Activated T-cell treated with anti-CD3 and anti-CD28 coated beads, Interleukin-2, amount 50 U/mL, for 24 hours (primary cell): ENCODE data around the gene CLBA1.
A peak's percentile ranks its signal among the peaks of the same experiment; 100 is the strongest.

Experiments
- DNase-seq: peaks from one replicate; pipeline ENCODE4 v3.0.0-alpha.2; 2020
- H3K27ac Mint-ChIP-seq: 2 replicates; pipeline ENCODE4 v1.8.0; 2020; ENCODE audit warnings: mild to moderate bottlenecking, mixed read lengths
- H3K27me3 Mint-ChIP-seq: 2 replicates; pipeline ENCODE4 v1.8.0; 2020; ENCODE audit warnings: mixed read lengths
- H3K36me3 Mint-ChIP-seq: 2 replicates; pipeline ENCODE4 v1.8.0; 2020; ENCODE audit warnings: low read depth, mixed read lengths
- H3K4me1 Mint-ChIP-seq: 2 replicates; pipeline ENCODE4 v1.8.0; 2020; ENCODE audit warnings: low read depth, mixed read lengths
- H3K4me3 Mint-ChIP-seq: 2 replicates; pipeline ENCODE4 v1.8.0; 2020; ENCODE audit warnings: mild to moderate bottlenecking, moderate library complexity, mixed read lengths
- H3K9me3 Mint-ChIP-seq: 2 replicates; pipeline ENCODE4 v1.8.0; 2020; ENCODE audit warnings: mixed read lengths

CLBA1 gene

DNA sequence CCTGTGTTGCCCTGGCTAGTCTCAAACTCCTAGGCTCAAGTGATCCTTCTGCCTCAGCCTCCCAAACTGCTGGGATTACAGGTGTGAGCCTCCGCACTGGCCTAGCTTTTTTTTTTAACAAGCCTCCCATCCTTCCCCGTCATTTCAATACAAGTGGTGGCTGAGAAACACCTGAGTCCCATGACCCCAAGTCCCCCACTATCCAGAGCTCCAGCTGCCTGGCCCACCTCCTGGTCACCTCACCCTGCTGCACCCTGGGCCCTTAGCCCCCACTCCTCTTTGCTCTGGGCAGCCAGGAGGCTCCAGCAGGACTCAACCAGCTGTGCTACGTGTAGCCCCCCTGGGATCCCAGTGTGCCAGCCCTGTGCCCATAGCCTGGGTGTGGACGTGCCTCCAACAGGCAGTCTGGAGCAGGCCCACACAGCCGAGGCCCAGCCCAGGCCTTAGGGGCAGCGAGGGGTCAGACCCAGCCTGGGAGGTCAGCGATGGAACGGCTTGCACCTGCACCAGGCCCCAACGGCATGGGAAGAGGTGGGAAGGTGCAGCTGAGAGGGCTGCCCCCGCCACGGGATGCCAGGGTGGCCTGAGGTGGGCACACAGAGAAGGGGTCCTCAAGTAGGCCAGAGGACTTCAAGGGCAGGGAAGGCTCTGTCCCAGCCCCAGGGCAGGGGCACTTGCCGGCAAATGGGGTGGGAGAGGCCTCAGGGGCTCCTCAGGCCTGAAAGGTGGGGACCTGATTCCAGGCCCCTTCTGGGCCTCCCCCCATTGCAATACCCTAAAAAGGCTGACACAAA, 13.9 kb upstream of the CLBA1 start:
- H3K9me3 Mint-ChIP-seq: no peaks in the 10 kb centered on the region
- no peak for DNase-seq

DNA sequence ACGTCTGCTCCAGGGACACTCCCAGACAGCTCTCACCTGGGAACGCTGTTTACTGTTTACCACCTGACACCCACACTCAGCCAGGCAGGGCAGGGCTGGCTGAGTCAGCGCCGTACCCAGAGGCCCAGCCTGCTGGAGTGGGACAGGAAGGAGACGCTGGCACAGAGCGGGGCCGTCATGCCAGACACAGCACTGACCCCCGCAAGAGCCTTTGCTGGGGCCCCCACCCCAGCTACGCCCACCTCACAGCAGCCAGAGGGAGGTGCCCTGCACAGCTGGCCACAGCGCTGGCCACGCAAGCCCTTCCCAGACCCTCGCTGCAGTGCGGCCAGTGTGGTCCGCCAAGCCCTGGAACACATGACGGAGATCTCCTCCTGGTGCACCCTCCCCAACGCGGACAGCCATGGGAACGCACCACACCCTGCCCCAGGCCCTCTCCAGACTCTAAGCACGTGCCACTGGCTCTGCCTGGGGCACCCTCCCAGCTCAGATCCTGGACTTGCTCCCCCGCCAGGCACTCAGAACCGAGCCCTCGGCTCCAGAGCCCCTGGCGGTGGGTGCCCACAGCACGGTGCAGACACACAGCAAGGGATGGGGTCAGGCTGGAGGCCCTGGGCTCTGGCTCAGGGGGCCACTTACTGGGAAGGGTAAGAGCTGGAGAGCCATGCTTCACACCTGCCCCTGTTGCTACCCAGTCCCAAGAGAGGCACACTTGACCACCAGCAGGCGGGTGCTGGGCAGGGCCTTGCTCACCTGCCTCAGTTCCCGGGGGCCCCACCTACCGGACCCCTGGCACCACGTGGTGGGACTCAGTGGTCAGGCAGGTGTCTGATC, 13.1 kb upstream of the CLBA1 start:
- Mint-ChIP-seq H3K4me3 (no peak overlapping the region), H3K27me3 (peaks cover 38% of the 10 kb centered on the region), H3K9me3 (no peaks in the 10 kb centered on the region), H3K36me3 (no peaks in the 10 kb centered on the region), H3K4me1 (peaks cover 8% of the 10 kb centered on the region), H3K27ac (no peak overlapping the region)
- DNase-seq: no peak

More for the DNA sequence above, 13.9 kb upstream of the CLBA1 start:
- H3K27ac Mint-ChIP-seq: no peak overlapping the region
- peaks cover 6% of the 10 kb centered on the region for H3K4me1 Mint-ChIP-seq
- H3K4me3 Mint-ChIP-seq: no peak overlapping the region
- no peaks in the 10 kb centered on the region for H3K36me3 Mint-ChIP-seq
- peaks cover 34% of the 10 kb centered on the region for H3K27me3 Mint-ChIP-seq

DNA sequence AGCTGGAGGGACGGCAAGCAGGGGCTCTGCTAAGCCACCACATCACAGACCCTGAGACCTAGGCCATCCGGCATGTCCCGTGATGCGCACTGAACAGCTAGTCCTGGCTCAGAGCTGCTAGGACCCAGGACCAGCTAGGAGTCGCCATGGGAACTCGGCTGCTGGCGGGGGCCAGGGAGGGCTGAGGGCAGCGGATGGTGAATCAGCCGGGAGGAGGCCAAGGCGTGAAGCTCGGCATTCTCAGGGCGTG, 12.5 kb upstream of the CLBA1 start:
- Mint-ChIP-seq H3K4me3 (no peak overlapping the region), H3K9me3 (no peaks in the 10 kb centered on the region), H3K27ac (no peak overlapping the region), H3K4me1 (peaks cover 11% of the 10 kb centered on the region), H3K27me3 (peaks cover 36% of the 10 kb centered on the region), H3K36me3 (no peaks in the 10 kb centered on the region)
- DNase-seq: no peak

DNA sequence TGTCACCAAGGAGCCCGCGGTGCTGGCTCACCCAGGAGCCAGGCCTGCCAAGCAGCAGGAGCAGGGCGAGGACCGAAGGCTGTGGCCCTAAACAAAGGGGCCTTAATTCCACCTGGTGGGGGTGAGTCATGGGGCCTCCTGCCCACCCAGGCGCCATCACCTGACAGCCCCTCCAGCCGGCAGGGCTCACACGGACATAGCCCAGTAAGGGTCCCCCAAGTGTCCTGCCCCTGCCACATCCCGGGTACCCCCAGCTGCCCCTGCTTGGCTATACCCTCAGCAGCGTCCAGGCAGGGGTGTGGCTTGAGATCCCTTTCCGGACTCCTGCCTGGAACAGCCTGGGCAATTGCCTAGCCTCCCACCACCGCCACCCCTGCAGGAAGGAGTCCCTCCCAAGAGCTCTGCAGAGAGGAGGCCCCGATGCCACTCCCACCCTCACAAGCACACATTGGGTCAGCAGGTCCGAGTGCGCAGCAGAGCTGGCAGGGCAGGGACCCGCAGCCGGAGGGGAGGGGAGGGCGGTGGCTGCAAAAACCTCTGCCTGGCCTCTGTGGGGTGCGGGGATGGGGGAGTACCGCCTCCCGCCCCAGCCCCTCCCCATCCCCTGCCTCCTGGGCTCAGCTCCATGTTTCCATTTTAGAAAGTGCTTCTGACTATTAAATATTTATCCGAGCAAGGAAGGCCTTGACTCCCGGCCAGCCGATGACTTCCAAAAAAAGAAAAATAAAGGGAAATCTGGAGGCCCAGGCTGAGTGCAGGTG, 12.0 kb upstream of the CLBA1 start:
- peaks cover 12% of the 10 kb centered on the region for H3K4me1 Mint-ChIP-seq
- H3K27ac Mint-ChIP-seq: no peak overlapping the region
- peaks cover 32% of the 10 kb centered on the region for H3K27me3 Mint-ChIP-seq
- no peak for DNase-seq
- H3K4me3 Mint-ChIP-seq: no peak overlapping the region
- H3K9me3 Mint-ChIP-seq: no peaks in the 10 kb centered on the region
- H3K36me3 Mint-ChIP-seq: no peaks in the 10 kb centered on the region

DNA sequence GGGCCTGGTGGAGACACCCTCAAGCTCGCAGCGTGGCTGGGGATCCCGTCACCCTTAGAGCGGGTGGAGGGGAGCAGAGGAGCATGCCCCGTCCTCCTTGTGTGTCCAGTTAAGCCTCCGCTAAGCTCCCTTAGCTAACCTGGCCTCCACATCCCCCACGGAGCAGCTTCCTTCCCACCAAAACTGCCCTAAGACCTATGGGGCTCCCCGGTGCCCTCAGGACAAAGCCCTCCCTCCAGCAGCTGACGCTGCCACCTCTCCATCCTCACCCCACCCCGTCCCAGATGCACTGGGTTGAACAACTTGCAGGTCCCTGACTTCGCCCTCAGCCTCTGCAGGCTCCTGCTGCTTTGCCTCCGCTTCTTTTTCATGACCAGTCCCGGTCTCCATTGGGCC, 11.4 kb upstream of the CLBA1 start:
- Mint-ChIP-seq H3K27ac (no peak overlapping the region), H3K4me1 (peaks cover 13% of the 10 kb centered on the region), H3K4me3 (no peak overlapping the region), H3K27me3 (peaks cover 32% of the 10 kb centered on the region), H3K36me3 (no peaks in the 10 kb centered on the region), H3K9me3 (no peaks in the 10 kb centered on the region)
- DNase-seq: no peak

DNA sequence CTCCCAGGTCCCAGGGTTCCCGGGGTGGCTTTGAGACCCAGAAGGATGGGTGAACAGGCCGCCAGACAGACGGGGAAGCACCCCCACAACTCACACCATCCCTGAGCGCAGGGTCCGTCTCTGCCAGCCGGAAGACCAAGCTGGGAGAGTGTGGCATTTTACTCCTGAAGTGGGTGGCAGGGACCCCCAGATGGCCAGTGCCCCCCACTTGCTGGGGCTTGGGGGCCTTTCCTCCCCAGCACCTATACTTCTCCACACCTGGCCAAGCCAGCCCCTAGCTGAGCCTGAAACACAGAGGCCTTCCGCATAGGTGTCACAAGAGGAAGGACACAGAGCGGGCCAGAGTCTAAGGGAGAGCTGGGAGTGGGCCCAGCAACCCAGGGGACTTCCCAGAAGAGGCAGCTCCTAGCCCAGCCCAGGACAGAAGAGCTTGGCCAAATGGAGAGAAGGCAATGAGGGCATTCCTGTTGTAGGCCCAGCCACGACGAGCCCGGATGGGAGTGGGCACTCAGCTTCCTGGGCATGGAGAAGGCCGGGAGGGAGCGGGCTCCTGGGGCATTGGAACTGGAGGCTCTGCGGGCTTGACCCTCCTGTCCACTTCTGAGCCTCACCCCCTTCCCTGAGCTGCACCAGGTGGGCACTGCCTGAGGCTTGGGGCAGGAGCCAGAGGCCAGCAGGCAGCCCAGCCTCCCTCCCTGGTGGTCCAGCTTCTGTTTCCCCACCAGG, 10.8 kb upstream of the CLBA1 start:
- Mint-ChIP-seq H3K27me3 (peaks cover 34% of the 10 kb centered on the region), H3K27ac (no peak overlapping the region), H3K4me1 (peaks cover 13% of the 10 kb centered on the region), H3K9me3 (no peaks in the 10 kb centered on the region), H3K4me3 (no peak overlapping the region), H3K36me3 (no peaks in the 10 kb centered on the region)
- DNase-seq: no peak

DNA sequence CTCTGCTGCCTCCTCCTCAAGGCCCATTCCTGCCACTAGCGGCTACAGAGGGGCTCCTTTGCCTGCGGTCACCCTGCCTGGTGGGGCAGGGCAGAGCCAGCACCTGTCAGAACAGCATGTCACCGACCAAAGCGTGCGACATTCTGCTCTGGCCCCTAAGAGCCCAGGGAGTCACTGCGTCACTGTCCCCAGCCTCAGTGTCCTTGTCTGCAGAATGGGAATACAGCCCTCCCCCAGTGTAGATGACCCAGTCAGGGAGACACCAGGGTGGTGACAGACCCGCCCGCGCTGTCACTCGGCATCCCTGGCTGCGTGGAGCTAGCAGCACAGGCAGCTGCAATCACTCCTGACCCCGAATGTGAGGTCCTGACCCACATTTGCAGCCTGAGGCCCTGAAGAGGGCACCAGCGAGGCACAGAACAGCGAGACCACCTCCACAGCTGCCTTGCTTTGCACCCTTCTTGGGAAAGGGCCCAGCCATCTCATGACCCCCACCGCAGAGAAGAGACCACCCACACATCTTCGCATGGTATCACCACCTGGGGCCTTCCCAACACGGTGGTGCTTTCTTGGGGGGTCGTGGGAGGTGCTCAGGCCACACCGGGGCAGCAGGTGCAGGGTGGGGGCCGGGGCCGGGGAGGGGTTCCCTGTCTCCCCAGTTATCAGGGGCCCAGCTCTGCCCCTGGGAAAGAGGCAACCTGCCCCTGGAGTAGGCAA, 9.9 kb upstream of the CLBA1 start:
- H3K27me3 Mint-ChIP-seq: peaks cover 34% of the 10 kb centered on the region
- DNase-seq: no peak
- no peaks in the 10 kb centered on the region for H3K36me3 Mint-ChIP-seq
- H3K9me3 Mint-ChIP-seq: no peaks in the 10 kb centered on the region
- peaks cover 13% of the 10 kb centered on the region for H3K4me1 Mint-ChIP-seq
- no peak overlapping the region for H3K4me3 Mint-ChIP-seq
- H3K27ac Mint-ChIP-seq: no peak overlapping the region

DNA sequence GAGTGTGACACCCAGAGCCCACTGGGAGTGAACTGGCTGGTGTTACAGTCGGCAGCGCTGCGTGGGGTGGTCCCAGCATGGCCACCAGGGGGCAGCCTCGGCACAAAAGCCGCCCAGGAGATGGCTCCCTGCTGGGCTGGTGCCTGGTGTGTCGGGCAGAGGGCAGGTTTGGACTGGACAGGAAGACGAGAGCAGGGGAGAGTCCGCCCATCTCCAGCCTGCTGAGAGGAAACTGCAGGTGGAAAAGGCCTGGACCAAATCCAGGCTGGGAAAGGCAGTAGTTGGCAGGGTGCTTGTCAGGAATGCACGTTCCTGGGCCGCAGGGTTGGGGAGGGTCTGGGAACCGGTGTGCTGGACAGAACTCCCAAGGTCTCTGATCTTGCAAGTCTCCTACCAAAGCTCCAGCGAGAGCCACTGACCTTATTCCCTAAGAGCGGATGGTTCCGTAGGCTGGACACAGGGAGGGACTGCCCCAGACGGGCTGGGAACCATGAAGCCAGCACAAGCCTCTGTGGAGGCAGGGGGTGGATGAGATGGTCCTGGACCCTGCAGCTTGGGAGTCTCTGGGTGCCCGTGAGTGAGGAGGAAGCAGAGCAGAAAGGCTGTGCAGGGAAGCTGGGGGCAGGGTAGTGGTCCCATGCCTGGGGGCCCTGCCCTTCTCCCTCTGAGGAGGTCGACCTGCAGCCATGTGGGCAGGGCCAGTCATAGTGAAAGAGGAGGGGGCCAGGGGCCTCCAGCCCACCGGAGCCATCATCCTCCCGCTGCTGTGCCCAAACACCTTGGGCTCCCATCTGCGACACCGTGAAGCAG, 9.2 kb upstream of the CLBA1 start:
- H3K27ac Mint-ChIP-seq: no peak overlapping the region

DNA sequence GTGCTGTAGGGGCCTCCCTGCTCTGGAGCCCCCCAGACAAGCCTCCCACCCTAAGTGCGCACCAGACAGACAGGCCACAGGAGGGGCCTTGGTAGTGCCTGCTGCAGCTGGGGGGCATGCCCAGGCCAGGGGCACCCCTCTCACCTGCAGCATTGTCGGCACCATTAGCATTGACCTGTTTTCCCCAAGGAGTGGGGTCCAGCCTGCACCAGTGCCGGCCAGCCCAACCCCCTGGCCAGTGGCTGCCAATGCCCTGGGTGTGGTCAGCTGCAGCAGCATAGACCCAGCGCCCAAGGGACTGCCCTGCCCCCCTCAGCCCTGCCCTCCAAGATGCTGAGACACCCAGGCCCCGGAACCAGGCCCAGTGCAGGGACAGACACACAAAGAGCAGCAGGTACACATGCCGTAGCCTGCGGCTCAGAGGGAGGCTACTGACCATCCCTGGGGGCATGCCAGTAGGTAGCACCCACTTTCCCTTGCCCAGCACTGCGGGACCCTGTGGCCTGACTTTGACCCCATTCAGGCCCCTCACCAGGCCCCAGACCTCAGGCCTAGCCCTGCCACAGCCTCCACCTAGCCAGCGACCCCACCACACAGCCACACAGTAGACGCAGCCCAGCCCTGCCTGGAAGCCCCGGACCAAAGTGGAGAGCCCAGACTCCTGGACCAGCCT, 8.4 kb upstream of the CLBA1 start:
- H3K27me3 Mint-ChIP-seq: peaks cover 34% of the 10 kb centered on the region
- peak overlapping the region; percentile 74 for H3K4me3 Mint-ChIP-seq
- H3K27ac Mint-ChIP-seq: no peak overlapping the region
- no peaks in the 10 kb centered on the region for H3K9me3 Mint-ChIP-seq
- no peak for DNase-seq
- H3K4me1 Mint-ChIP-seq: peaks cover 13% of the 10 kb centered on the region
- H3K36me3 Mint-ChIP-seq: no peaks in the 10 kb centered on the region

More for the DNA sequence above, 9.2 kb upstream of the CLBA1 start:
- Mint-ChIP-seq H3K36me3 (no peaks in the 10 kb centered on the region), H3K9me3 (no peaks in the 10 kb centered on the region), H3K27me3 (peaks cover 34% of the 10 kb centered on the region), H3K4me3 (peak overlapping the region; percentile 15), H3K4me1 (peaks cover 13% of the 10 kb centered on the region)
- DNase-seq: peak; percentile 93

DNA sequence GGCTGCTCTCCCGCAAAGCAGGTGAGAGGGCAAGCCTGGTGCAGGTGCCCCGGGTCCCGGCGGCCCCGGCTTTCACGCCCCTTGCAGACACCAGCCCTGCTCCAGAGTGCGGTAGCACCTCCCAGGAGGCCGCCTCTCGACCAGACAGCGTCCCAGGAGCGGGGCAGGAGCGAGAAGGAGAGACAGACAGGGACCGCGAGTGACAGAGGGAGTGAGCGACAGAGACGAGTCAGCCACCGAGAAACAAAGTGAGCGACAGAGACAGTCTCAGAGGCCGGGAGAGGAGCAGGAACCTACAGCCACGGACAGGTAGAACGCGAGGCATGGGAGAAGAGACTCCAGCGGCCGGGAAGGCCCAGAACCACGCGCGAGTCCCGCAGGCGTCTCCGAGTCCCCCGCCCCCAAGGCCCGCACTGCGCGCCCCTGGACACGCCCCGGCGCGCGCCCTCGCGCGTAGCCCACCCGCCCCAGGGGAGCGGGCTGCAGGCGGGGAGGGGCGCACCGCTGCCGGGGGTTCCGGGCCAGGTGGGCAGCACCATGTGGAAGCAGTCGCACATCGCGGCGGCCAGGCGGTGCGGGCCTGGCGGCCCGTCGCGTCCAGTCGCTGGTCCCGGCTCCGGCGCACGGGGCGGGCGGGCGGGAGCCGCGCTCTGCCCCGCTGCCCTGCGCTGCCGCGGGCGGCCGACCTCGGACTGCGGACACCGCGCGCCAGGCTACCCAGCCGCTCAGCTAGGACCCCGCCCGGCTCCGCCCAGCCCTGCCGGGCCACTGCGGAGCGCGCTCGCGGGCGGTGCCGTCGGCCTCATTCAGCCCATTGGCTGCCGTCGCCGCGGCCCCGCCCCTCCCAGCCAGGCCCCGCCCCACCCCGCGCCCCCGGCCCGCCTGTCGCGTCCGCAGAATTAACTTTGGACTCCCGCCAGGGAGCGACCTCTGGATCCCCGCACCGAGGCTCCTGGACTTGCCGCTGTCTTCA, 7.6 kb upstream of the CLBA1 start, which contains the start of gene AHNAK2:
Gene AHNAK2, minus strand, starts transcription at position 694 of the 973 bp plus-strand sequence. Its CDS starts 137 bp downstream, at position 557.
- Mint-ChIP-seq H3K27ac (no peak within 1 kb of the TSS), H3K36me3 (no peaks in the 10 kb centered on the region), H3K4me3 (peak within 1 kb of the TSS; percentile 74), H3K4me1 (peaks cover 13% of the 10 kb centered on the region), H3K9me3 (no peaks in the 10 kb centered on the region), H3K27me3 (peaks cover 34% of the 10 kb centered on the region)
- DNase-seq: peak; percentile 71

DNA sequence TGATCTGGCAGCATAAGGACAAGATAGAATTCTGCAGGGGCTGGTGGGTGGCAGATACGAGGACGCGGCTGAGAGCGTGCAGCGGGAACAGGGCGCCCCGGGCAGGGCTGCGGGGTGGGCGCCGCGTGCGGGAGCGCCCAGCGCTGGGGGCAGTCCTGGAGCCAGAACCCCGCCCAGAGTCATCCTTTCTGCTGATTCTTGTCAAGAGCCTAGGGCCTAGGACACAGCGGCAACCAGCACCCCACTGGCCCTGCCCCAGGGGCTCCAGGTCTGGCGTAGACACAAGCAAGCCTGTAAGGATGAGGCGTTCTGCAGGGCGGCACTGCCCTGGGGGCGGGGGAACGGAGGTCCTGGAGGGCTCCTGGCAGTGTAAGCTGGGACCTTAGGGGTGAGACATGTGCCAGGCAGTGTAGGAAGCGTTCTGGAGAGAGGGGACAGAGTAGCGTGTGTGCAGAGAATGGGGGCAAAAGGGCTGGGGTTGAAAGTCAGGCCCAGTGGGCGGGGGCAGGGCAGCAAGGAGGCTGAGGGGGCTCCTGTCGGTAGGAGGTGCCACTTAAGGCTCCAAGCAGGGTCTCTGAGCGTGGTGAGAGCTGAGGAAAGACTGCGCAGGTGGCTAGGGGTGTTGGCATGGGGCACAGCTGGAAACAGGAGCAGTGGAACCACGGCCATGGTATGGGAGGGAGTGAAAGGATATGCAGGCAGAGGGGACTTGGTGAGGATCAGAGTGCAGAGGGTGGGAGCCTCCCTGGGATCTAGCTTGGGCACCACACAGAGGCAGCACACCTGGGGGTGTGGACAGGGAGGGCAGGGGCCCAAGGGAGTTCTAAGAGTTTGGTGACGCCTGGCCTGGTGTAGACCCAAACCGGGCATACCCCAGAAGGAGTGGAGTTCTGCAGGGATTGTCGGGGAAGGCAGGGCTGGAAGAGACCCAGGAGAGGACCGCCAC, 6.6 kb upstream of the CLBA1 start:
- H3K27ac Mint-ChIP-seq: no peak overlapping the region
- no peak for DNase-seq
- H3K4me1 Mint-ChIP-seq: peaks cover 13% of the 10 kb centered on the region
- H3K9me3 Mint-ChIP-seq: no peaks in the 10 kb centered on the region
- H3K4me3 Mint-ChIP-seq: peak overlapping the region; percentile 31
- peaks cover 34% of the 10 kb centered on the region for H3K27me3 Mint-ChIP-seq
- no peaks in the 10 kb centered on the region for H3K36me3 Mint-ChIP-seq
